Endothelial cell (in vitro differentiated cells): Measurements from ENCODE around the gene CRTAC1. TPM values are rescaled to one million over a fixed set of nuclear protein-coding genes. Genes with fewer than 3 reads are reported as not detected.

Experiments used
- DNase-seq: peaks from one replicate; pipeline ENCODE4 v3.0.0; 2021; ENCODE audit warnings: low spot score
- H3K27ac Mint-ChIP-seq: one replicate; pipeline ENCODE4 v1.8.0; 2021; ENCODE audit warnings: mixed read lengths, inconsistent platforms; ENCODE audit not compliant: unreplicated experiment
- H3K27me3 Mint-ChIP-seq: one replicate; pipeline ENCODE4 v1.8.0; 2021; ENCODE audit warnings: mild to moderate bottlenecking, moderate library complexity, mixed read lengths, inconsistent platforms; ENCODE audit not compliant: unreplicated experiment
- H3K36me3 Mint-ChIP-seq: one replicate; pipeline ENCODE4 v1.8.0; 2021; ENCODE audit warnings: mild to moderate bottlenecking, low read depth, mixed read lengths, inconsistent platforms; ENCODE audit not compliant: unreplicated experiment
- H3K4me1 Mint-ChIP-seq: one replicate; pipeline ENCODE4 v1.8.0; 2021; ENCODE audit warnings: mild to moderate bottlenecking, mixed read lengths, inconsistent platforms; ENCODE audit not compliant: unreplicated experiment
- H3K4me3 Mint-ChIP-seq: one replicate; pipeline ENCODE4 v1.8.0; 2021; ENCODE audit warnings: mild to moderate bottlenecking, mixed read lengths, inconsistent platforms; ENCODE audit not compliant: unreplicated experiment
- H3K9me3 Mint-ChIP-seq: one replicate; pipeline ENCODE4 v1.8.0; 2021; ENCODE audit warnings: mixed read lengths, inconsistent platforms; ENCODE audit not compliant: unreplicated experiment
- total RNA-seq: library from RNA; stranded (reverse); fragmentation: NEBNext Ultra II Directional; extraction: Animal tissue kit (Norgen Biotek cat#: 25700); gene quantifications from one replicate; pipeline ENCODE4 v1.2.1, GENCODE V29; 2021; ENCODE audit not compliant: unreplicated experiment
- TF ChIP-seq, protein P1 (sequence below): fragments of 200-600 bp; sonication (generic); IDR thresholded peaks from one replicate; pipeline ENCODE4 v1.5.0; 2021; ENCODE audit warnings: antibody characterized with exemption; ENCODE audit not compliant: unreplicated experiment

CRTAC1 gene
- total RNA-seq, 1 donor from 2014 or later, result 37.3 TPM

DNA sequence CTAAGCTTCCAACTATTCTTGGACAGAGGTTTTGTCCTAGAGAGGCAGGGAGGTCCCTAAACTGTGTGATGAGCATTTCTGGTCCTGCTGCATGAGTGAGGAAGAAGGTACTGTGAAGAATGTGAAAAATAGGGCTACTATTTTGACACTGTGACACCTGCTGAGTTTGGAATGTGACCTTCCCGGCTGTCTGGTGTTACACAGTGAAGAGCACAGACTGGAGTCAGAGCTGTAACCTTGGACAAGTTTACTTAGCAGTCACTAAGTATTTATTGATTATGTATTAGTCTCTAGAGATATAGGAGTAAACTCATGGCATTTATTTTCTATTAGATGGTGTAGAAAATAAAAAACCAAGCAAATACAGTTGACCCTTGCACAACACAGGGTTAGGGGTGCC lies 168.5 kb downstream of the CRTAC1 start:
- no peak overlapping the region for H3K27ac Mint-ChIP-seq
- H3K36me3 Mint-ChIP-seq, result peaks cover 2% of the 10 kb centered on the region
- H3K4me3 Mint-ChIP-seq, result no peak overlapping the region
- H3K4me1 Mint-ChIP-seq, result no peaks in the 10 kb centered on the region
- DNase-seq, result no peak
- H3K27me3 Mint-ChIP-seq, result peaks cover 1% of the 10 kb centered on the region
- TF ChIP-seq, protein P1, sequence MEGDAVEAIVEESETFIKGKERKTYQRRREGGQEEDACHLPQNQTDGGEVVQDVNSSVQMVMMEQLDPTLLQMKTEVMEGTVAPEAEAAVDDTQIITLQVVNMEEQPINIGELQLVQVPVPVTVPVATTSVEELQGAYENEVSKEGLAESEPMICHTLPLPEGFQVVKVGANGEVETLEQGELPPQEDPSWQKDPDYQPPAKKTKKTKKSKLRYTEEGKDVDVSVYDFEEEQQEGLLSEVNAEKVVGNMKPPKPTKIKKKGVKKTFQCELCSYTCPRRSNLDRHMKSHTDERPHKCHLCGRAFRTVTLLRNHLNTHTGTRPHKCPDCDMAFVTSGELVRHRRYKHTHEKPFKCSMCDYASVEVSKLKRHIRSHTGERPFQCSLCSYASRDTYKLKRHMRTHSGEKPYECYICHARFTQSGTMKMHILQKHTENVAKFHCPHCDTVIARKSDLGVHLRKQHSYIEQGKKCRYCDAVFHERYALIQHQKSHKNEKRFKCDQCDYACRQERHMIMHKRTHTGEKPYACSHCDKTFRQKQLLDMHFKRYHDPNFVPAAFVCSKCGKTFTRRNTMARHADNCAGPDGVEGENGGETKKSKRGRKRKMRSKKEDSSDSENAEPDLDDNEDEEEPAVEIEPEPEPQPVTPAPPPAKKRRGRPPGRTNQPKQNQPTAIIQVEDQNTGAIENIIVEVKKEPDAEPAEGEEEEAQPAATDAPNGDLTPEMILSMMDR, result no peak
- H3K9me3 Mint-ChIP-seq, result no peaks in the 10 kb centered on the region

DNA sequence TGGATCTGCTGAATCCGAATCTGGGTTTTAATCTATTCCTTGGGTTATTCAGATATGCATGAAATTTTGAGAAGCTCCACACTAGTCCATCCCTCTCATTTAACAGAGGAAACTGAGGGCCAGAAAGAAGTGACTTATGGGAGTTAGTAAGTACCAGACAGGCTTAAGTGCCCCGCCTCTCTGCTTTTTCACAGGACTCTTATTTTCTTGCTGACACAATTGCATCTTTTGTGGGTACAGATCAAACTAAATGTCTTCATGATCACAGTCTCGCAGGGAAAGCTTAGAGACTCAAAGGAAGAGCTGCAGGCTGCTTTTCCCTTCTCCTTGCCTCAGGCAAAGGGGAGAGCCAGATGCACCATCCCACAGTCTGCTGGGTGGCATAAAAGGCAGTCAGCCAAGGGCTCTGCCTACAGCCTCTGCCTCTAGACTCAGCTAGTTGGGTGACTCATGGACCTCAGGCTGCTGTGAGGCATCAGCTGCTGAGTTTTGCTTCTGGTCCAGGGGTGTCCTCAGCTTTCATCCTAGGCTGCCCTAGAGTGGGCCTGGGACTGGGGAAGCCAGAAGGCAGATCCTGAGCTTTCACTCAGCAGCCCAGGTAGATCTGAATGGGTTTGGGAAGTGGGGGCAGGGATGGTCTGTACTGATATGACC lies 169.2 kb downstream of the CRTAC1 start:
- Mint-ChIP-seq H3K36me3 (peaks cover 2% of the 10 kb centered on the region), H3K27me3 (peaks cover 1% of the 10 kb centered on the region), H3K9me3 (no peaks in the 10 kb centered on the region), H3K27ac (no peak overlapping the region), H3K4me1 (no peaks in the 10 kb centered on the region), H3K4me3 (no peak overlapping the region)
- TF ChIP-seq, protein P1, result no peak
- no peak for DNase-seq

DNA sequence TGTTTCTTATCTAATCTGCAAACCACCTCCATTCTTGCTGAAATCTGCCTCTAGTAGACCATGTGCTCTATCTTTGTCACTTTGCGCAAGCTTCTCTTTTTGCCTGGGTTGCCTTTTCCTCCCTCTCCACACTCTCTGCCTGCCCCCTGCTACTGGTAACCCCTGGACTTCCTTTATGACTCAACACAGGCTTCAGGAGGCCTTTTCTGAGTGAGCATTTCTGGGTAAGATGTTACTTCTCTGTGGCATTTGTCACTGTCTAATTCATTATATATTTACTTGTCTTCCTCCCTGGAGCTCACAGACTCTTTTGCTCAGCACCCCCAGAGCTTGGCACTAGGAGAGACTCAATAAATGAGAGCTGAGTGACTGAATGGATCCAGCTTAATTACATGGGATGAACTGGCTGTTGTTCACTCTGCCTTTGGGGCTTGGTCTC lies 172.4 kb downstream of the CRTAC1 start:
- TF ChIP-seq, protein P1, result no peak
- Mint-ChIP-seq H3K36me3 (no peaks in the 10 kb centered on the region), H3K4me3 (no peak overlapping the region), H3K27me3 (no peaks in the 10 kb centered on the region), H3K4me1 (no peaks in the 10 kb centered on the region), H3K27ac (no peak overlapping the region), H3K9me3 (no peaks in the 10 kb centered on the region)
- no peak for DNase-seq

- TF ChIP-seq, protein P1, result no peak
- Mint-ChIP-seq H3K27me3 (peaks cover 5% of the 10 kb centered on the region), H3K36me3 (no peaks in the 10 kb centered on the region), H3K9me3 (no peaks in the 10 kb centered on the region), H3K4me1 (no peaks in the 10 kb centered on the region), H3K4me3 (no peak overlapping the region), H3K27ac (no peak overlapping the region)
- no peak for DNase-seq
Observed at GRCh38 chr10:97854743-97855142, 175.7 kb downstream of the CRTAC1 start.

- no peaks in the 10 kb centered on the region for H3K36me3 Mint-ChIP-seq
- H3K4me1 Mint-ChIP-seq, result peaks cover 6% of the 10 kb centered on the region
- TF ChIP-seq, protein P1, result no peak
- no peak for DNase-seq
- H3K4me3 Mint-ChIP-seq, result no peak overlapping the region
- H3K27me3 Mint-ChIP-seq, result peaks cover 9% of the 10 kb centered on the region
- H3K9me3 Mint-ChIP-seq, result no peaks in the 10 kb centered on the region
- H3K27ac Mint-ChIP-seq, result no peak overlapping the region
Observed at GRCh38 chr10:97852840-97853405, 177.5 kb downstream of the CRTAC1 start.
